ENCODE results near the gene RAP1GAP. TPM values are rescaled to one million over a fixed set of nuclear protein-coding genes. Genes with fewer than 3 reads are reported as not detected.

RAP1GAP gene
- total RNA-seq, 2 experiments from 2014 or later: 1.3 to 1.6 TPM

DNA sequence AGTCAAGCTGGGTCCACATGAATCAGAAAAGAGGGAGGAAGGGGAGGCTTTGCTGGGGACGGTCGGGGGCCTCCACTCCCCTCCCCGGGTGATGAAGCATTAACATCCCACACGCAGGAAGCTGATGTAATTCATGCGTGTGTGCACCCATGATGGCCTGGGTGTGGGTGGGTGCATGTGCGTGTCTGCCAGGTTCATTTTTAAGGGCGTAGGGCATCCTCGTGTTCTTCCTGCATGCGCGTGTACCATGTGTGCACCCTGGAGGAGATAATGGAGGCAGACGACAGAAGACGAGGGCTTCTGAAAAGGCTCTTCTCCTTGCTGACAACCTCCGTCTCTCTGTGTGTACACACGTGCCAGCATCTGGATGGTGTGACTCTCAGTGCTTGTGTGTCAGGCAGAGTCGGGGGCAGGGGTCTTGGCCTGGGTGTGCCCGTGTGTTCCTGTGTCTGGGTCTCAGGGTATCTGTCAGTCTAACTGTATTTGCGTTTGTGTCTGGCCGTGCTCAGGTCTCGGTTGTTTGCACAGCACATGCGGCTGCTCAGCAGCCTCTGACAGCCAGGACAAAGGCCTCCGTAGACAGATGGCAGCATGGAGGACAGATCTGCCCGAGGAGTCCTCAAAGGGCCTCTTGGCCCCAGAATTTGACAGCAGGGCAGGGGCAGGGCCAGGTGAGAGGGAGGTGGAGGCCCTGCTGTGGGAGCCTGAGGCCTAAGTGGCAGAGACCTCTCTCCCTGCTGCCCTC is 2.4 kb downstream of the RAP1GAP start:
- TF ChIP-seq, protein P1, sequence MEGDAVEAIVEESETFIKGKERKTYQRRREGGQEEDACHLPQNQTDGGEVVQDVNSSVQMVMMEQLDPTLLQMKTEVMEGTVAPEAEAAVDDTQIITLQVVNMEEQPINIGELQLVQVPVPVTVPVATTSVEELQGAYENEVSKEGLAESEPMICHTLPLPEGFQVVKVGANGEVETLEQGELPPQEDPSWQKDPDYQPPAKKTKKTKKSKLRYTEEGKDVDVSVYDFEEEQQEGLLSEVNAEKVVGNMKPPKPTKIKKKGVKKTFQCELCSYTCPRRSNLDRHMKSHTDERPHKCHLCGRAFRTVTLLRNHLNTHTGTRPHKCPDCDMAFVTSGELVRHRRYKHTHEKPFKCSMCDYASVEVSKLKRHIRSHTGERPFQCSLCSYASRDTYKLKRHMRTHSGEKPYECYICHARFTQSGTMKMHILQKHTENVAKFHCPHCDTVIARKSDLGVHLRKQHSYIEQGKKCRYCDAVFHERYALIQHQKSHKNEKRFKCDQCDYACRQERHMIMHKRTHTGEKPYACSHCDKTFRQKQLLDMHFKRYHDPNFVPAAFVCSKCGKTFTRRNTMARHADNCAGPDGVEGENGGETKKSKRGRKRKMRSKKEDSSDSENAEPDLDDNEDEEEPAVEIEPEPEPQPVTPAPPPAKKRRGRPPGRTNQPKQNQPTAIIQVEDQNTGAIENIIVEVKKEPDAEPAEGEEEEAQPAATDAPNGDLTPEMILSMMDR (IDR thresholded peaks at IDR 0.05): no peak

DNA sequence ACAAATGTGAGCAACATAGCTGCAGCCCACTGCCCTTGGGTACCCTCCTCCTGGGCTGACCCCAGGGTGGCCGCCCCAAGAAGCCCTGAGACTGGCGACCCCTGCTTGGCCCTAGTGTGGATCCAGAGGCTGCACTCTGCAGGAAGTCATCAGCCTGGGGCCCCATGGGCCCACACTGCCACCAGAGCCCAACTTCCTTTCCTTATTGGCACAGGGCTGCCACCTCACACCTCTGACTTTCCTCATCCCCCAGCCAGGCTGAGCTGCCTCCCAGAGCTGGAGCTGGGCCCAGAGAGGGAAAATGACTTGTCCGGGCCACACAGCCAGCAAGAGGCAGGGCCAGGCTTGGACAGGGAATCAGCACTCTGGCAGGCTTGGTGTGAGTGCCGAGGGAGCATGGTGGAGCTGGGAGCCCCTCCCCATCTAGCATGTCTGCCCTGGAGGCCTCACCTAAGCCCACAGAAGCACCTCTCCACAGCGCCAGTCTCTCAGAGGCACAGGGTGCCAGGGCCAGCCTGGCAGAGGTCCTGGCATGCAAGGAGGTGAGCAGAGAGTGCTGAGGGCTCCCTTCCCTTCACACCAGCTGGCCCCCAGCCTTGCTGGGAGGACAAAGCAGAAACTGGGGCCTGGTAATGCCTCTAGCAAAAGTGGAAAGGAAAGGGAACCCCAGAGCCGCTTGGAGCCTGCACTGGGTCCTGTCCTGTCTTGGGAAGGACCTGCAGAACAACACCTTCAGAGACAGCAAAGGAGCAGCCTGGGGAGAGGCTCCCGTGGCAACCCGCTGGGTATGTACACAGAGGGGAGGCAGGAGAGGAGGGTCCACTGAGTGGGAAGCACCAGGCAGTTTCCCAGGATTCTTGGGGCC is 3.2 kb downstream of the RAP1GAP start:
- no peaks in the 10 kb centered on the region for H3K9me3 Mint-ChIP-seq
- intact Hi-C loops (cut with micrococcal nuclease): no loop called here
- H3K27me3 Mint-ChIP-seq: peaks cover 36% of the 10 kb centered on the region
- TF ChIP-seq, protein P1 (IDR thresholded peaks at IDR 0.05): no peak
- ATAC-seq (no peak), DNase-seq (no peak)
- peaks cover 16% of the 10 kb centered on the region for H3K4me1 Mint-ChIP-seq (ENCODE audit: low read depth)
- no peak overlapping the region for H3K27ac Mint-ChIP-seq
- ChIA-PET POLR2A (no interaction called here), CTCF (no interaction called here)
- no peaks in the 10 kb centered on the region for H3K36me3 Mint-ChIP-seq (ENCODE audit: low read depth)
- no peak overlapping the region for H3K4me3 Mint-ChIP-seq

More for the DNA sequence above, 2.4 kb downstream of the RAP1GAP start:
- CTCF ChIA-PET: no interaction called here
- ATAC-seq: no peak
- Mint-ChIP-seq H3K4me3 (no peak overlapping the region), H3K4me1 (ENCODE audit: low read depth) (peaks cover 16% of the 10 kb centered on the region), H3K9me3 (no peaks in the 10 kb centered on the region), H3K27me3 (peaks cover 30% of the 10 kb centered on the region), H3K27ac (no peak overlapping the region), H3K36me3 (ENCODE audit: low read depth) (no peaks in the 10 kb centered on the region)
- intact Hi-C loops (cut with micrococcal nuclease): no loop called here
- no peak for DNase-seq
- POLR2A ChIA-PET: no interaction called here

DNA sequence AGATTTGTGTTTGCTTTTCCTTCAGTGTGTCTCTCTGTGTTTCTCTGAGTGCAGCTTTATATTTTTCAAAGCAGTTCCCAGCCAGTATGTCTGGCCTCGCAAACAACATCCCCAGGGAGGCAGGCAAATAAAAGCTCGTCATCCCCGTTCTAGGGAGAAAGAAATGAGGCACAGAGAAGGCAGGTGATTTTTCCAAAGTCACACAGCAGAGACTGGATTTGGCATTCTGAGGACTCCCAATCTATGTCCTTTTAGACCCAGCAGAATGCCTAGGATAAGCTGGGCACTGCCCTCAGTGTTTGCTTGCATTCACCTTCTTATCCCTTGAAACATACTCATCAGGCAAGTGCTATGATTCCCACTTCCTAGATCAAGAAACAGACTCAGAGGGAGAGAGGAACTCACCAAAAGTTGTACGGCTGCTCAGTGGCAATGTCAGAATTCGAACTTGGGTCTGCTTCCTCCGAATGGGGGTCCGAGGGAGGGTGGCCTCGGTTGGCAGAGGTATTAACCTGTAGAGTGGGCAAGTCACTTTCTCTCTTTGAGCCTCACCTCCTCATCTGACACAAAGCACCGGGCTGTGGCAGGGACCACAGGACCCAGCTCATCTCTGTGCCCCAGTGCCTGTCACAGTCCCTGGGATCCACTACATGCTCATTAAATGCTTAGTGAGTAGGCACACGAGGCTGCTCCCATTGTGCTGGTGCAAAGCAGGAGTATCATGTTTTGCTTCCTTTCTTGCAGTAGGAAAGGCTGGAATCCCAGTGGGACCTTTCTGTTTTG is 4.2 kb downstream of the RAP1GAP start:
- ATAC-seq: no peak
- intact Hi-C loops (cut with micrococcal nuclease): no loop called here
- Mint-ChIP-seq H3K36me3 (ENCODE audit: low read depth) (no peaks in the 10 kb centered on the region), H3K4me3 (no peak overlapping the region), H3K9me3 (no peaks in the 10 kb centered on the region), H3K27ac (no peak overlapping the region), H3K27me3 (peaks cover 39% of the 10 kb centered on the region), H3K4me1 (ENCODE audit: low read depth) (peaks cover 13% of the 10 kb centered on the region)
- CTCF ChIA-PET: no interaction called here
- DNase-seq: no peak
- TF ChIP-seq, protein P1 (IDR thresholded peaks at IDR 0.05): no peak
- POLR2A ChIA-PET: interaction anchor here (1.0 kb wide), 1 partner anchor 9 kb away, joined by 5 read pairs; no protein-coding TSS in a partner anchor

DNA sequence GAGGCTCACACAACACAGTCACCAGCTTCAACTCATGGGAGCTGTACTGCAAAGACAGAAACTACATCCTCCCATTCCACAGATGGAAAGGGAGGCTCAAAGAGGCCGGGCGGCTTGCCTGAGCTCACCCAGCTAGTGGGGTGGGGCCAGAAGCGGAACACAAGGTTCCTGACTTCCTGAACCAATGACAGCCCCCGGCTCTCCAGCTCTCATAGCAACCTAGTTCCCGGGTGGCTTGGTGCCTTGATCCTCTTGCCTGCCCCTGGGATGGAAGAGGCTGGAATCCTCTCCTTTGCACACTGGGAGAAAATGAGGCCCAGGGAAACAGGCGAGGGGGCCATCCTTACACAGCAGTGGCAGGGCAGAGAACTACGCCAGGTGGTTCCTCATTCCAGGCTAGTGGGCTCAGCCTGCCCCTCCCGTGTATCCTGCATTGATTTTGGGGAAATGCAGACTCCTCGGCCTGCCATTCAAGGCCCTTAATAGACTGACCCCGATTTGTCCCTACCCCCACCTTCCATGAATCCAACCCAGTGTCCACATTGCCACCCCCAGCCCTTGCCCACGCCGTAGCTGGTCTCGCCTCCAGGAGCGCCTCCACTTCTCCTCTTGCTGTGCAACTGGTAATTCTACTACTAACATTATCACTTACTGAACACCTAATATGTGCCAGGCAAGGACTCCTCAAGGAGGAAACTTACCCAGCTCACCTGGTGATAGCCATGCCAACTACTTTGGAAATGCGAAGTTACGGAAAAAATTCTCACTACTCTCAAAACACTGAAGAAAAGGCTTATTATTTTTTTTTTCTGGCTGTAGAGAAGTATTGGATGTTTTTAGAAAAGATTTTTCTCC is 5.0 kb downstream of the RAP1GAP start:
- Mint-ChIP-seq H3K27me3 (peaks cover 40% of the 10 kb centered on the region), H3K4me3 (no peak overlapping the region), H3K9me3 (no peaks in the 10 kb centered on the region), H3K4me1 (ENCODE audit: low read depth) (peaks cover 16% of the 10 kb centered on the region), H3K36me3 (ENCODE audit: low read depth) (no peaks in the 10 kb centered on the region), H3K27ac (no peak overlapping the region)
- no peak for ATAC-seq
- intact Hi-C loops (cut with micrococcal nuclease): no loop called here
- no peak for DNase-seq
- TF ChIP-seq, protein P1 (IDR thresholded peaks at IDR 0.05): no peak
- CTCF ChIA-PET: no interaction called here
- POLR2A ChIA-PET: interaction anchor here (0.7 to 1.0 kb wide), 2 partner anchors 9 to 309 kb away, joined by 3 to 5 read pairs; no protein-coding TSS in a partner anchor

Measured in activated CD8-positive, alpha-beta T cell treated with anti-CD3 and anti-CD28 coated beads for 36 hours (primary cell).